Stomach (tissue), 4 donors: ENCODE measurements around the gene LCLAT1.

Experiments used
- POLR2A ChIP-seq, 4 donors: fragments of 450-650 bp; IDR thresholded peaks; one replicate each; pipeline ENCODE4 v1.6.1; 2016; ENCODE audit warnings: antibody characterized with exemption in 4 of 4, control low read depth in 2 of 4, mild to moderate bottlenecking in 1 of 4, moderate library complexity in 1 of 4
- POLR2AphosphoS5 ChIP-seq, 3 donors: sonication (generic); formaldehyde crosslinking; IDR thresholded peaks; one replicate each; pipeline ENCODE4 v1.6.1; 2016; ENCODE audit warnings: antibody characterized with exemption in 3 of 3
- TF ChIP-seq, protein P1 (sequence below), 7 experiments: fragments of 450-650 bp in 4 of 7; fragments of 200-600 bp in 3 of 7; sonication (generic) in 3 of 7; IDR thresholded peaks; one replicate each; pipeline ENCODE4 v1.5.1; 2016 to 2019; ENCODE audit warnings: antibody characterized with exemption in 7 of 7, control low read depth in 2 of 7, mild to moderate bottlenecking in 1 of 7

- no peak for TF ChIP-seq POLR2A (IDR thresholded peaks at IDR 0.05)
- TF ChIP-seq, protein P1, sequence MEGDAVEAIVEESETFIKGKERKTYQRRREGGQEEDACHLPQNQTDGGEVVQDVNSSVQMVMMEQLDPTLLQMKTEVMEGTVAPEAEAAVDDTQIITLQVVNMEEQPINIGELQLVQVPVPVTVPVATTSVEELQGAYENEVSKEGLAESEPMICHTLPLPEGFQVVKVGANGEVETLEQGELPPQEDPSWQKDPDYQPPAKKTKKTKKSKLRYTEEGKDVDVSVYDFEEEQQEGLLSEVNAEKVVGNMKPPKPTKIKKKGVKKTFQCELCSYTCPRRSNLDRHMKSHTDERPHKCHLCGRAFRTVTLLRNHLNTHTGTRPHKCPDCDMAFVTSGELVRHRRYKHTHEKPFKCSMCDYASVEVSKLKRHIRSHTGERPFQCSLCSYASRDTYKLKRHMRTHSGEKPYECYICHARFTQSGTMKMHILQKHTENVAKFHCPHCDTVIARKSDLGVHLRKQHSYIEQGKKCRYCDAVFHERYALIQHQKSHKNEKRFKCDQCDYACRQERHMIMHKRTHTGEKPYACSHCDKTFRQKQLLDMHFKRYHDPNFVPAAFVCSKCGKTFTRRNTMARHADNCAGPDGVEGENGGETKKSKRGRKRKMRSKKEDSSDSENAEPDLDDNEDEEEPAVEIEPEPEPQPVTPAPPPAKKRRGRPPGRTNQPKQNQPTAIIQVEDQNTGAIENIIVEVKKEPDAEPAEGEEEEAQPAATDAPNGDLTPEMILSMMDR (IDR thresholded peaks at IDR 0.05): no peak
- TF ChIP-seq POLR2AphosphoS5 (IDR thresholded peaks at IDR 0.05): no peak
These were observed 102.0 kb downstream of the LCLAT1 start for GRCh38 chr2:30549096-30549495.
